Amniotic stem cell (primary cell): Measurements from ENCODE around the gene GOLGA6C.
"Not testable (repeated sequence)": the region's sequence is repeated elsewhere in the genome, so short reads cannot be mapped to it uniquely, and the experiment has no call there.

Source experiments
- DNase-seq: peaks from one replicate; lab custom pipeline; 2025; lab: John Stamatoyannopoulos, UW

Gene GOLGA6C

GRCh38 chr15:75227112-75227511, 31.0 kb upstream of the GOLGA6C start:
- DNase-seq: not testable (repeated sequence)

DNA sequence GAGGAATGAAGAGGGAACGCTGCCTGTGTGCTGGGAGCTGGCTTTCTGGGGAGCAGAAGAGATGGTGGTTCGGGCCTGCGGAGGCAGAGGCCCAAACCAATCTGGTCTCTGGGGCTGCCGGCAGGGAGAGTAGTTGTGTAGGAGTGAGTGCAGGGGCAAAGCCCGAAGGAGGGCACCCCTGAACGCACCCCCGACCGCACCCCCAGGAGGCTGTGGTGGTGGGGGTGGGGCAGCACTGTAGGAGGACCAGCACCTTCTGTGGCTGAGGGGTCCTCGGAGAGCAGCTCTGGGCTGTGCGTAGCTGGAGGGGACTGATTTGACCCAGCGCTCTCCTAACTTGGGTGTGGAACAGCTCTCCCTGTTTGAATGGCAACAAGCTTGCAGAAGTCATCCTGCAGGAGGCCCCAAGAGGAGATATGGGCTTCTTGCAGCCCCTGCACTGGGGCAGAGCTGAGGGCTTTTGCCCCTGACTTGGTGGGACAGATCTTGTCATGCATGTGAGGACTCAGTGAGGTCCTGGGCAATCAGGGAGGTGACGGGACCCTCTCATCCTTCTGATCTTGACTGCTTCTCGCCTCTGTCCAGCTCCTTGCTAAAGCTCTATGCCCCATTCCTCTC, 30.4 kb upstream of the GOLGA6C start:
- no peak for DNase-seq

- DNase-seq: no peak
Observed at GRCh38 chr15:75228787-75229186, 29.3 kb upstream of the GOLGA6C start.

DNA sequence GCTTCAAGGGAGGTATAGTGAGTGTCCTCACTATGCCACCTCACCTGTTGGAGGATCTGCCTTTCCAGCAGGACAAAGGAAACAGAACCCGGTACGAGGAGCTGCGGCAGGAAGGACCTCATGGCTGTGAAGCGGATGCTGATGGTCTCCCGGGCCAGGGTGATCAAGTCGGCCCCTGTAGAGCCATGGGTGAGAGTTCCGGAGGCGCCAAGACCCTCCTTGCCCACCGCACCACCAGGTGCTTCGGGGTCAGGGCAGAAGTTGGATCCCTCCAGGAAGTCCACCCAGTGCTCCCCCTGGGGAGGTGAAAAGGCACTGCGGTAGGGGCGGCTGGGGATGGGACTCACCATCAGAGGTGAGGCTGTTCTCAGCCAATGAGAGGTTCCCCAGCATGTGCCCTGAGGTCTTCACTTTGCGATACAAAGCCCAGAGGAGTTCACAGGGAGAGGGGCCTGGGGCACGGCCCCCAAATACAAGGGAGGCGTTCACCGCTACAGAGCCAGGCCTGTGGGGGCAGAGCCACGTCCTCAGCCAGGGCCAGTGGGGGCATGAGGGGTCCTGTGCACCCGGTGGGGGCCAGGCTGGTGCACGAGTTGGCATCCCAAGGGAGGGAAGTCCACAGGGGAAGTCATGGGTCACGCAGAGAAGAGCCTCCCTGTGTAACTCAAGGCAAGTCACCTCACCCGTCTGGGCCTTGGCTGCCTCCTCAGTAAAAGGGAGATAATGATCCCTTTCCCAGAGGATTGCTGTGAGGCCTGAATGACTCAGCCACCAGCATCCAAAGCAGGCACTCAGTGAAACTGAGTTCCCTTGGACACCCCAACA, 28.7 kb upstream of the GOLGA6C start:
- DNase-seq: no peak

- DNase-seq: no peak
Observed at GRCh38 chr15:75230016-75230343, 28.2 kb upstream of the GOLGA6C start.

DNA sequence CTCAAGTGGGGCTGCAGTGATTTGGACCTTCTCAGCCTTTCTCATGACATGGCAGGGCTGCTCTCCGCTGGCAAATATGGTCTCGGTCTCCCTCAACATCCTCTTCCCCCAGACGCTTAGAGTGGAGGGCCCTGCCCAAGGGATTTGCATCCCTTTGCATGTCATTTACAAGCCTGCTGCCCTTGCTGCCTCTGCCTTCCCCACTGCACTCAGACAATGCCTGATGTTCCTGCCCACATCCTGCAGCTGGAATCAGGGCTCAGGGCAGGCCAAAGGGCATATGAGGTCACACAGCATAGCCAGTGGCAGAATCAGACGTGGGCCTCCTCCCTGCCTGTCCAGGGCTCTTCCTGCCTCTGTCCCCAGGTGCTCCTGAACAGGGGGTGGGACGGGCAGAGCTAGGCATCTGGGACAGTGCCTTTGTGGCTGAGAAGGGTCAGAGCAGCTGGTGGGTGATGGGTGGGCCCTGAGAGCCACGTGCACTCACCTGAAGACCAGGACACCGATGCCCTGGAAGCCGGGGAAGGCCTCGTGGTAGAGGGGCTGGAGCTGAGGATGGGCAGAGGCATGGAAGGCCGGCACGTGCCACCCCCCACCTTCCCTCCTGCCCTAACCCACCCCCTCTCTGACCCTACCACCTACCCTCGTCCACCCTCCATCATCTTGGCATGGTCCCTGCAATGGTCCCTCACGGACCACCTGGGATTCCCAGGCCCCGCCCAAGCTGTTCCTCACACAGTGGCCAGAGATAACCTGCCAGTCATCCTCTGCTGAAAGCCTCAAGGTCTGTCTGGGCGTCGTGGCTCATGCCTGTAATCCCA, 27.4 kb upstream of the GOLGA6C start:
- no peak for DNase-seq

- no peak for DNase-seq
Observed at GRCh38 chr15:75231836-75232235, 26.3 kb upstream of the GOLGA6C start.

DNA sequence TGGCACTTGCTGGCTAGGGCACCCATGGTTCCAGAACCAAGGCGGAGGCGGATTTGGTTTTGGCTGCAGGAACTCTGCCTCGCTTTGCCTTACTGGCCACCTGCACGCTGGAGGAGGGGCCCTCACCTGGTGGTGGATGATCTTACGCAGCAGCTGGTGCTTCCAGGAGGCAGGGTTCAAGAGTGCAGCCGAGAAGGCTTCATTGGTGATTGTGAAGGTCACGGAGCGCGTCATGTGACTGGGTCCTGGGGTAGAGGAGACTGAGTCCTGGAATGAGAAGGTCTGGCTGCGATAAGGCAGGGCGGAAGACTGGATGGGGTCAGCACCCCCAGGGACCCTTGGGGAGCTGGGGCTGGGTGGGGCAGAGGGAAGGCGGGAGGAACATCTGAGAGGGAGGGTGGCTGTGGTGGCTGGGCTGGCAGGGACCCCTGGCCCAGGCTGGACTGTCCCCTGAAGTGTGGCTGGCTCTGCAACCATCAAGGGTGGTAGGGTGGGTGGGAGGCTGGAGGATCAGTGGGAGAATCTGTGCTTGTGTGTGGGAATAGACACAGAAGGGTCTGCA, 25.8 kb upstream of the GOLGA6C start:
- DNase-seq: no peak

GRCh38 chr15:75232826-75233503, 25.2 kb upstream of the GOLGA6C start:
- DNase-seq: no peak

DNA sequence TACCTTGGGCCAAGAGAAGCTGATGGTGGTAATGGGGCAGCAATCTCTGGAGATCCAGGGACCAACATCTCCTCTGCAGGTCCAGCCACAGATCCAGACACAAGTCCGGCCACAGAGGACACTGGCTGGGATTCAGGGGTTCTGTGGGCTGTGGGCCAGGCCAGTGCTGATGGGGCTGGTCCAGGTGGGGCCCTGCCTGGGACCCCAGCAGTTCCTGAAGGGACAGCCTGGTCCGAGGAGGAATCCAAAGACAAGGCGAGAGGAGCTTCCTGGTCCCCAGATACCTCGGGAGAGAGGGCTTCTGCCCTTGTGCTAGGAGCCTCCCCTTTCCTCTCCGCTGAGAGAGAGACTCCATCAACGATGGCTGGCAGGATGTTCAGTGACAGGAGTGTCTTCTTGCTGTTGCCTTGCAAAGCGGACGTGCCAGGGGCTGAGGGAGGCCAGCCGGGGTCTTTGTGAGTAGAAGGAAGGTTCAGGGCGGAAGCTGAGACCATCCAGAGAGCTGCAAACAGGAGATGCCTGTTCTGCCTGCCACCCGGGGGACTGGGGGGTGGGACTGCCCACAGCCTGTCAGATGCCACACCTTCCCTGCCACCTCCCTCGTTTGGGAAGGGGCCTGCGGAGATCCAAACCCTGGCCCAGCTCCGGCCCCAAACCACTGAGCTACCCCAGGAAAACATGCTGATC, 24.5 kb upstream of the GOLGA6C start:
- DNase-seq: no peak

GRCh38 chr15:75234191-75234810, 23.8 kb upstream of the GOLGA6C start:
- no peak for DNase-seq

DNA sequence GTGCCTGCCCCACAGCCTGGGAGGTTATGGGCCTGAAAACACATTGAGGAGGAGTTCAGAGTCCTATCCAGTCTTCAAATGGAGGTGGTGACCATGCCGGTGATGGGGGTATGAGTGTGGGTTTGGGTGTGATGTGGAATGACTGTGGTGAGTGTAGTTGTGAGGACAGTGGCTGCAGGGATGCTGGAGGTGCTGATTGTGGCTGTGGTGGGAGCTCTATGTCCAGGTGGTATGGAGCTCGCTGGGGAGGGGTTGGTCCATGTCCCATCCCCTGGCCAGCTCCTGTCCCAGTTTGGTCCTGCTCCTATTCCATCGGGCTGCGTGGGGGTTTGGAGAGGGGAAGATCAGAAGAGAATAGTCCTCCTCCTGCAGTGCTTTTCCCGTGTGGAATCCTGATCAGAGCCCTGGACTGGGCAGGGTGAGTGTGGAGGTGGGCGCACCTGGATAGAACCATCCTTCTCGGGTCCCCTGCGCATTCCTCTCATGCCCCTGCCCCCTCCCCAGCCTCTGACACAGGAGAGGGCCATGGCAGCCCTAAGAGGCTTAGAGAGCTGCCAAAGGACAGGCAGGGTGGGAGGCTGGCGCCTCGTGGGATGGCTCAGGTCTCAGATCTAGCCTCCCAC, 23.0 kb upstream of the GOLGA6C start:
- no peak for DNase-seq

- no peak for DNase-seq
Observed at GRCh38 chr15:75235760-75236729, 22.1 kb upstream of the GOLGA6C start.

GRCh38 chr15:75237316-75237982, 20.7 kb upstream of the GOLGA6C start:
- DNase-seq: no peak

DNA sequence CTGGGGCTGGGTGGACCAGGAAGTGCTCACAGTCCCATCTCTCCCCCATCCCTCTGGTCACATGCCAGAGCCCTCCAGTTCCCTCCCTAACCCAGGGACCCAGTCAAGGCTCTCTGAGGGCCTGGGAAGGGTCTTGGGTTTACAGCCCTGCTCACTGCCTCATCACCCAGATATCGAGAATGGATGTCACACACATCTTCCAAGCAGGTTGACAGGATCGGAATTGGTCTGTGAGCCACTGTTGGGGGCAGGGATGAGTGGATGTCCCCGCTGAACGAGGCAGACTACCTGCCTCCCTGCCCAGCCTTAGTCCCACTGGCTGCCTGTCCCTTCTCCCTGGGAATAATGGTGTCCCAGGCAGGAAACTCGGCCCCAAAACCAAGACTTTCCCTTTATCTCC, 20.0 kb upstream of the GOLGA6C start:
- no peak for DNase-seq

DNA sequence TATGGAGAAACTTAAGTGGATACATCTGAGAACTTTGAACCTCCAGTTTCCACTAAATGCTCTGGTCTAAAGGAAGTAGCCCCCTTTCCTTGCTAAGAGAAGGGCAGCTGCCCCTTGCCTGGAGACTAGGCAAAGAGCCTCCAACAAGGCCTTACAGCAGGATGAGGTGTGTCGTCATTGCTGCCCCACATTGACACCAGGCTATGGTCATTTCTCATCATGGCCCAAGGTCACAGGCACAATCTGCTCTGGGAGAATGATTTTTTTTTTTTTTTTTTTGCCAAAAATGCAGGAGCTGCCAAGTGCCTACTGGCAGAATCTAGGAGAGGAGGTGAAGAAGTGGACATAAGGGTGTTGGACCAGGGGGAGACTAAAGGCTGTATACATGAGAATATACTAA, 12.4 kb upstream of the GOLGA6C start:
- DNase-seq: not testable (repeated sequence)

GRCh38 chr15:75248991-75249390, 9.1 kb upstream of the GOLGA6C start:
- not testable (repeated sequence) for DNase-seq

GRCh38 chr15:75249726-75250125, 8.4 kb upstream of the GOLGA6C start:
- no peak for DNase-seq

DNA sequence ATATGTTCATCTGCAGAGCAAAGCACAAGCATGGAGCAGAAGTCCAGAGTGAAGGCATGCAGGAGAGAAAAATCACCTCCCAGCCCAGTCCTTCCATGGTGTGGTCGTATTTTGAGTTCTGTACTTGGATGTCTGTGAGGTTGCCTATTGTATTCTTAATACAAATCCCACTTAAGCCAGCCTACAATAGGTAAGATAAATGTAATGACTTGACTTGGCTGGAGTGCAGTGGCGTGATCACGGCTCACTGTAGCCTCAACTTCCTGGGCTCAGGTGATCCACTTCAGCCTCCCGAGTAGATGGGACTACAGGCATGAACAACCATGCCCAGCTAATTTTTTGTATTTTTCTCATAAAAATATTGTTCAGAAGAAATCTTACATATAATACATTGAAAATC, 6.8 kb upstream of the GOLGA6C start:
- not testable (repeated sequence) for DNase-seq
